HG02852 (cell line): ENCODE results near the gene PAX7.
"Not testable (repeated sequence)": the region's sequence is repeated elsewhere in the genome, so short reads cannot be mapped to it uniquely, and the experiment has no call there.

Source experiments
- ATAC-seq: cut with Tn5 transposase; IDR thresholded peaks from one replicate; pipeline ENCODE4 v1.9.1; 2021; ENCODE audit warnings: mild to moderate bottlenecking, moderate library complexity; ENCODE audit not compliant: unreplicated experiment

Gene PAX7

DNA sequence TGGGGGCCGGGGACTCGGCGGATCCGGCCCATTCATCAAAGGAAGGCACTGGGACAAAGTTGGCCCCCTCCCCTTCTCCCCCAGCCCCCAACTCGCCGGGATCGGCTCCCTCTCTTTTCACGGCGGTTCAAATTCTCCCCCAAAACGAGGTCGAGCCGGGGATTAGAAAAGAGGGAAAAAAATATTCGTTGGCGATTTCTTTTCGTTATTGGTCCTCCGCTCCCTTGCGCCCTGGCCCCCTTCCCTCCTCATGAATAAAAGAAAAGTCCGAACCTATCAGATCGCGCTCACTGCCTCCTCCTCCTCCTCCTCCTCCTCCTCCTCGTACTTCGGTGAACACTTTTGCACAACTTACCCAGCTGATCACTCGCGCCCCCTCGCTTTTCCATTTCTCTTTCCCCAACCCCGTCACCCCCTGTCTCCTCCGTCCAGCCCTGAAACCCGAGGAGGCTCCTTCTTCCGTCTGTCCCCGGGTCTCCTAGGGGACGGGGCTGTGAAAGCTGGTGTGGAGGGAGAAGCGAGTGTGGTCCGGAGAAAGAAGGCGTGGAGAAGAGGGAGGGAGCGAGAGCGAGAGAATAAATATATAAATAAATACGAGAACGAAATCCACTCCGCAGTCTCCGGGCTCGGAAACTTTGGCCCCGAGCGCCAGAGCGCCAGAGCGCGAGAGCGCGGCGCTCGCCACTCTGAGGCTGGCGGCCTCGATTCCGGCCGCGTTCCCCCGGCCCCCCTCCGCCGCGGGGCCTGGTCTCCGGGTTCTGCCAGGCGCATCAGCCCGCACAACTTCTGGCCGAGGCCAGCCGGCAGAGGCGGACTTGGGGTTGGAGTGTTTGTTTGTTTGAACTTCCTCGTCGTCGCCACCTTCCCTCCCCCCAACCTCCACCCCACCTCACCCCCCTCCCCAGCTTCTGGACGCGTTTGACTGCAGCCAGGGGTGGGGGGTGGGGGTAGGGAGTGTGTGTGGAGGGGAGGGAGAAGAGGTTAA, at the start of gene PAX7:
PAX7 (plus strand) TSS at position 336 of the 985 bp plus-strand sequence. CDS start 758 bp downstream, outside the sequence.
- ATAC-seq = no peak

DNA sequence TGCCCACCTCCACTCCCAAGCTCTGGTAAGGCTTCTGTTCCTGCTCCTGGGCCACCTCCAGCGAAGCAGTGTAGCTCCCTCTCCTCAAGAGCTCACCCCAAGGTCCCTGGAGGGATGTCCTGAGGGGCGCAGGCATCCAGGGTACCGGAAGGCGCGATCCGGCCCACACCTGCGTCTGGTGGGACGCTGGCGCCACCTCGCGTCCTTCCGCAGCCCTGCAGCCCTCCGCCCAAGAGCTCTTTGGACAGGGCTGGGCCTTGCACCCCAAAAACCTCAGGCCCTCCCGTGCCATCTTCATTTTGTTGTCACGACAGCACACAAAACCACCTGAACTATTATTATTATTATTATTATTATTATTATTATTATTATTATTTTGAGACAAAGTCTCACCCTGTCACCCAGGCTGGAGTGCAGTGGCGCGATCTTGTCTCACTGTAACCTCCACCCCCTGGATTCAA, 49.2 kb upstream of the PAX7 start:
- ATAC-seq = no peak

DNA sequence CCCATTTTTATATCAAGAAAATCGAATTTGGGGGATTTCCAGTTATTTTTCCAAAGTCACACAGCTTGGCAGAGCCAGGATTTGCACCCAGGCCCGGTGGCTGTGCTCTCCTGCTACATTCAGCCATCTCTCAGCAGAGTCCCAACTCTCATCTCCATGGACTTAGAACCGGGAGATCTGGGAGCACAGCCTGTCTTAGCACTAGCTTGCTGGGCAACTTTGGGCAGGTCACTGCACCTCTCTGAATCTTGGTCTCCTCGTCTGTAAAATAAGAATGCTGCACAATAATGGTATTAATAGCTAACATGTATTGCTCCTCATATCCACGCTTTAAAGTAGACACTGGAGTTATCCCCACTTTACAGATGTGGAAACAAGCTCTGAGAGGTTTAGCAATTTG, 47.8 kb upstream of the PAX7 start:
- no peak for ATAC-seq

DNA sequence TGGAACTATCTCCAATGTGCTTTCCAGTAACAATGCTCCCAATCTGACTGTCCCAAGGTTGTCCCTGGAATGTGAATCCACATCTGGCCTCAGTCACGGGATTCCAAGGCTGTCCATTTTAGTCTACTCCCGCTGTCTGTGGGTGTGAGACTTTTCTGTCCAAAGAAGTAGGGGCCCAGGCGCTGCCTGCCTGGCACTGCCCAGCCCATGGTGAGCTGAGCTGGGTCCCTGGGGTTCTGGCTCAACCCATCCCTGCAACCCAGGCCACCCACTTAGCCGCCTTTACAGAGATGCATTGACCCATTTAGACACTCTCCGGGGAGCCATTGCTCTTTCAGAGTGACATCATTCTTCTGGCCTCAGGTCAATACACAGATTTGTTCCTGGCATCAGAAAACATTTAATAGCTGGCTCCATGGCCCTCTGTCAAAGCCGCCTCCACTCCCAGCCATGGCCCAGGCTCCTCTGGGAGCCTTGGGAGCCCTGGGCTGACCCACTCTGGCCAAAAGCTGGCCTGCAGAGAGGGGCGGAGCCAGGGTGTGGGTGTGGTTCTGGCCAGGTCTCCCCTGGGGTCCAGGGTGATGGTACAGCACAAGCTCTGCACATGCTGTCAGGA, 47.2 kb upstream of the PAX7 start:
- no peak for ATAC-seq

DNA sequence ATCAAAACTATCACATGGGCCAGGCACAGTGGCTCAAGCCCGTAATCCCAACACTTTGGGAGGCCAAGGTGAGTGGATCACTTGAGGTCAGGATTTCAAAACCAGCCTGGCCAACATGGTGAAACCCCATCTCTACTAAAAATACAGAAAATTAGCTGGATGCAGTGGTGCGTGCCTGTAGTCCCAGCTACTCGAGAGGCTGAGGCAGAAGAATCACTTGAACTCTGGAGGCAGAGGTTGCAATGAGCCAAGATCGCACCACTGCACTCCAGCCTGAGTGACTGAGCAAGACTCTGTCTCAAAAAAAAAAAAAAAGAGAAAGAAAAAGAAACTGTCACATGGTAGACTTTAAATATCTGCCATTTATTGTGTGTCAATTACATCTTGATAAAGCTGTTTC, 44.6 kb upstream of the PAX7 start:
- not testable (repeated sequence) for ATAC-seq

DNA sequence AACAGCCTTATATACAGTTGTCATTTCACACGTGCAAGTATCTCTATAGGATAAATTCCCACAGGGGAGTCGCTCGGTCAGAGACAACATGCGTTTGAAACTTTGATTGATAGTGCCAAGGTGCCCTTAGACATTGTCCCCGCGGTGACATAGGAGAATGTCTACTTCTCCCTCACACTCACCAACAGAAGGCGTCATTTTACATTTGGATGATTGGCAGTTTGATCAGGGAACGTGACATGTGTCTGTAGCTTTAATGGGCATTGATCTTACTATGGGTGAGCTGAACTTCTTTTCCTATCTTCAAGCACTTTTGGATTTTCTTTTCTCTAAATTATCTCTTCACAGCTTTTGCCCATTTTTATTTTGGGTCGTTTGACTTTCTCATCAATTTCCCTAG, 42.6 kb upstream of the PAX7 start:
- ATAC-seq = no peak

DNA sequence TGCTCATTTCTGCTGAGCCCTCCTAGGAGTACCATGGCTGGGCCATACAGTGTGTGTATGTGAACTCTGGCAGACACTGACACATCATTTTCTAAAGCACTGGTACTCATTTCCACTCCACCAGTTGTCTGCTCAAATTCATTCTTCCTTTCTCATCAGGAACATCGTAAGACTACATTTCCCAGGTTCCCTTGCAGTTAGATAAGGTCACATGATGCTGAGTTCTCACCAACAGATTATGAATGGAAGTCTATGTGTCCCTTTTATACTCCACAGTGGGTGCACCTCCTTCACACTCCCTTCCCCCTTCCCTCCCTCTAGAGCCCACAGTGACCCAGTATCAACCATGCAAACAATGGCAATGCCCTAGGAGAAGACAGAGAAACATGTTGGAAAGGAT, 38.3 kb upstream of the PAX7 start:
- ATAC-seq = no peak

DNA sequence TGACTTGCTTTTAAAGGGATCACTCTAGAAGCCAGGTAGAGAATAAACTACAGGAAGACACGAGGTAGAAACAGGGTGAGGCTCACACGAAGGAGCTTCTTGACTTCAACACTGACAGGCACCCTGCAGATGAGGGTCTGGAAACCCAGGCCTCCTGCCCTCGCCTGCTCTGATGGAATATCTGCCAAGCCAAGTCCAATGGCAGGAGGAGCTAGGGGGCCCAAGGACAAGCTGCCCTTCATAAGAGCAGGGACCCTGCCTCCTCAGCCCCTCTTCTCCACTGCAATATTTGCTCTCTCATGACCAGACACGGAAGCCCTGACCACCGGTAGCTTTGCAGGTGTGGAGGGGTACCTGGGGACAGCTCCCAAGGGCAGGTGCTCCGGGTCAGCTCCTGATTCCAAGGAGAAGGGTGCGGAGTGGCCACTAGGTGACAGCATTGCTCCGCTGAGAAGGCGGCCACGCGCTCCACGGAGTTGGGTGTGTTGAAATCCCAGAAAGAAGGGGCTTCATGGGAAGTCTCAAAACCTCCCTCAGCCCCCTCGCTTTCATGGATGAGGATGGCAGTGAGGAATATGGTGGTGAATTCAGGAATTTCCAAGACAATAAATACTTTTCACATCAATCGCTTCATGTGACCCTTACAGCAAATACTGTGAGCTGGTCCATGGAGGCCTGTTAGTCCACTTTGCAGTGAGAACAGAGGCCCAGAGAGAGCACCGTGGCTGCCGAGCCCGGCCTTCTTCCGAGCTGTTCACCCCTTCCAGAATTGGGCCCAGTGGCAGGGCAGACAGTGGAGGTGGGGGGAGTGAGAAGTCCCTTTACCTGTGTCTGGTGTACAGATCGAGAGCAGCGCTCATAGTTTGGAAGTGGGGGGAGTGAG, 33.2 kb upstream of the PAX7 start:
- ATAC-seq = no peak

DNA sequence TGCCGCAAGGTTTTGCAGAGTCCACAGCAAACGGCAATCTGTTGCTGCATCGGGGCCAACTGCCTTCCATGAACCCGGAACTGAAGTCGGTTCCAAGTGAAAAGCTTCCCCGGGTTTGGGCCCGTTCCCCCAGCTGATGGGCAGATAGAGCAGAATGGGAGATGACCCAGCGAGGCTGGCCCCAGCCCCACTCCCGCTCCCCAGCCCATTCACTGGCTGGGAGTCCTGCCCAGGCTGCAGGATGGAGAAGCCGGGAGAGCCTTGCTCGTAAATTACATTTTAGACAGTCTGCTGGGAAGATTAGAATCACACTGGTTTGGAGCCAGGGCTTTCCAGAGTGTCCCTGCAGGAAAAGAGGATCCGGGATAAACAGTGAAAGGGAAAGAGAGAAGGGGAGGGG, 31.6 kb upstream of the PAX7 start:
- ATAC-seq = no peak

DNA sequence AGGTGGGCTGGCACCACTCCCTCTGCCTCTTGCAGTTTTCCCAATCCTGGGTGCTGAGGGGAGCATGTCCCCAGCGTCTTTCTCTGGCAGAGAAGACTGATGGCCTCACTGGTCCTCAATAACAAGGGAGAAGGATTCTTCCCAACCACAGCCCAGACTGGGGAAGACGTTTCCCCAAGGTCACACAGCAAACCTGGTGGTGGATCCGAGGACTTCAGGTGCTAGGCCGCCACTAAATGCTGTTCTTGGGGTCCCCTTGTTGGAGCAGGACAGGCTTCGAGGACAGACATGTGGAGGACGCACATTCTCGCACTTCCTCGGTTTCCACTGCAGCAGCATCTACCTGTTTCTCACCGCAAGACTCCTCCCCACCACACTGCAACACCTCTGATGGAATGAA, 30.9 kb upstream of the PAX7 start:
- ATAC-seq = no peak

DNA sequence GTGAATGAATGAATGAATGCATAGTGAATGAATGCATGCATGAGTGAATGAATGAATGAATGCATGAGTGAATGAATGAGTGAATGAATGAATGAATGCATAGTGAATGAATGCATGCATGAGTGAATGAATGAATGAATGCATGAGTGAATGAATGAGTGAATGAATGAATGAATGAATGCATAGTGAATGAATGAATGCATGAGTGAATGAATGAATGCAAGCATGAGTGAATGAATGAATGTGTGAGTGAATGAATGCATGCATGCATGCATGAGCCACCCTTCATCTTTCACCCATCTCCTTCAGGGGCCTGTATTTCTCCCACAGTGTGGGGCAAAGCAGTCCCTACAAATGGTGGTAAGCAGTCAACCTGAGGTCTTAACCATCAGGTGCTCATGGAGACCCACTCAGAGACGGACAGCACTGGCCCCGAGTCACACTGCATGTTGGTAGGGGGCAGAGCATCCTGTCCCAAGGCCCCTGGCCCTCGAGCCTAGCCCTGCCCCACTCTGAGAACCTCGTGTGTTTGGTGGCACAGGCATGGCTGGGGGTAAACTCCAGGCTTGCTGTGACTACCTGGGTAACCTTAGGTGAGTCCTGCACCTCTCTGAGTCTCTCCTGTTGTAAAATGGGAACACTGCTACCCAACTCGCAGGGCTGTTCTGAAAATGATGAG, 28.0 kb upstream of the PAX7 start:
- no peak for ATAC-seq

DNA sequence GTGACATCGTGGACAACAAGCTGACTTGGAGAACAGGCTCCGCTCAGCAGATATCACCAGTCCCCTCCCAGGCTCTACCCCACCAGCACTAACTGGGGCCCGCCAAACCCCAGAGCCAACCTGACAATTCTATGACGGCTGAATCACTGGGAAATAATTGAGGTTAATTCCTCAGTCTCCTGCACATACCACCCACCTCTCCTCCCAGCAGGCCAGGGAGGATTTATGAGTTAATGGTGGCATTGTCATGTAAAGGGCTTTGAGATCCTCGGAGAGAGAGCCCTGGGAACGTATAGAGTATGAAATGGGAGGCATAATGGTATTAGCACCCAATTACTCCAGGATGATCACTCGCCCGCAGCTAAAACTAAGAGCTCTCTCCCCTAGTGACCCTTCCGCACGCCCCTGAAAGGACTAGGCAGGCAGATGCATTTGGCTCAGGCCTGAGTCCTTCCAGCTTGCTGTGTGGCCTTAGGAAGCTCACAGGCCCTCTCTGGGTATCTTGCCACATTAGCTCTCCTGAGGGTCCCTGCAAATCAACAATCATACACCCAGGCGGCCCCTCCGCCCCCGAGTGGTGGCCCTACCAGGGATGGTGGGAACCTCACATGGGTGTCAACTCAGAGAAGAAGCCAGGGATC, 27.3 kb upstream of the PAX7 start:
- no peak for ATAC-seq

DNA sequence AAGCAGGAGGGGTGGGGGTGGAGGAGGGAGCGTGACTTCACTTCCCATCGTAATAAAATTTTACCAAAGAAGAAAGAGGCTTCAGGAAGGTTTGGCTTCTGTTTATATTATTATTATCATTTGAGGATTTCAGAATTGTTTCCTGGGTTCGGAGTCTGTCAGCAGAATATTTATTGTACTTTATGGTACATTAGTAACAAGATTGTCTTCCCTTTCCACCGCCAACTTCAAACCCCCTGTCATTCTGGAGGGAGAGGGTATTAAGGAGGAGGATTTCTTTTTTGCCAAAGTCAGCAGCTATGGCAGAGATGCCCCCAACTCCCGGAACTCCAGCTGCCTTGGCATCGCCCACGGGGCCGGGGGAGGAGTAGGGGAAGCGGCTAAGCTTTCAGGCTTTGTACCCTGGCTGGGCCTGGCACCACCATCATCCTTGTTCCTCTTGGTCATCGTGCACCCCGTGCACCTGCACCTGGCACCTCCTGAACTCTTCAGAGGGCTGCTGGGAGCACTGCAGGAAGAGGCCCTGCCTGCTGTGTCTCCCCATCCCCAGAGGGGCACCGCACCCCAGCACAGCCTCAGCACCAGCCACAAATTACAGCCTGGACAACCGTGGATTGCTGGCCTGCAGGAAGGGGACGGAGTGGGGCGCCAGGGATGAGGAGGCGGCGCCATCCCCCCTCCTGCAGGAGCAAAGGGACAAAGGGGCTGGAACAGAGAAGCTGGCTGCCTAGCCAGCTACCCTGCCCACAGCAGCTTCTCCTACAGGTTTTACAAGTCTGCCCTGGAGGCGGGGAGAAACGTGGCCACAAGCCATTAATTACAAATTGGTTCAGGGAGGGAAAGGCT, 24.0 kb upstream of the PAX7 start:
- ATAC-seq = no peak

DNA sequence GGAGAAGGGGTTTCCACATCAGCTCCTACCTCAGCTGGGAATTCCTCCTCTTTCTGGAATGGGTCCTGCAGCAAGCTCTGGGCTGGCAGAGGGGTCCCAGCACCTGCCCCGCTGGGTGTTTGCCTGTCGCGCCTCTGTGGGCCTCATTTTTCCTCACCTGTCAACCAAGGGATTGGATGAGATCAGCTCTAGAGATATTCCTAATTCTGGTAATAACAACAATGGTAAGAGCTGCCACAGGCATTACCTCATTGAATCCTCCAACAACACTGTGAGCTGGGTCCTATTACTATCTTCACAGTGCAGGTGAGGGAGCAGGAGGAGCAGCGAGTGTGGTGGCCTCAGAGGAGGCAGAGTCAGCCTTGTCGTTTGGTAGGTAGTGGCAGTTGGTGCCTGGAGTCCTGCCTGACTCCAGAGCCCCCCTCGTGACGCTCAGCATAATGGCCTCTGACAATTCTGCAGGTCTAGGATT, 23.3 kb upstream of the PAX7 start:
- ATAC-seq = no peak

DNA sequence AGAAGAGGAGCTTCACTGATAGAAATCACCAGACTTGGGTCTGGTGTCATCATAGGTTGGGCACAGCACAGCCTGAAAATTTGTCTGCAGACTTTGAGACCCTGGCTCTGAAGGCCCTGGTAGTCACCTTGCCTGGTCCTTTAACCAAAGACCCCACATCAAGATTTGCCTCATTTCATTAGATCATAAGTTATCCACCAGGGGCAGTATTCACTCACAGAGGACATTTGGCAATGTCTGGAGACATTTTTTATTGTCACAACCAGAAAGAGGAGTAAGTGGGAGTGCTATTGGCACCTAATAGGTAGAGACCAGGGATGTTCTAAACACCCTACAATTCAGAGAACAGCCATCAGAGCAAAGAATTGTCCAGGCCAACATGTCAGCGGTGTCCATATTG, 22.1 kb upstream of the PAX7 start:
- no peak for ATAC-seq

DNA sequence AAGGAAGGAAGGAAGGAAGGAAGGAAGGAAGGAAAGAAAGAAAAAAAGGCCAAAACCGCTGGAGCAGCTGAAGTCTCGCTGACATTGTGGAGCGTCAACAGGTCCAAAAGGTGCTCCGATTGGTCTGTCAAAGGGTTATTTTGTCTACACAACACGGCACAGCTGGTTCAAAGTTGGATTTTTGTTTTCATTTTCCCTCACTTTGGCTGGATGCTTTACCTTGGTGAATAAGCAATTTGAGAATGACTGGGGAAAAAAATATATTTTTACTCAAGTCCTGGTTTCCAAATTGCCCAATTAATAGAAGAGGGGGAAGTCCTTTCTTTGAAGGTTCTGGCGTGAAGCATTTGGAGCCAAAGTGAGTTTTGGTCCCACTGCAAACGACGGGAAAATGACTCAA, 19.3 kb upstream of the PAX7 start:
- no peak for ATAC-seq

DNA sequence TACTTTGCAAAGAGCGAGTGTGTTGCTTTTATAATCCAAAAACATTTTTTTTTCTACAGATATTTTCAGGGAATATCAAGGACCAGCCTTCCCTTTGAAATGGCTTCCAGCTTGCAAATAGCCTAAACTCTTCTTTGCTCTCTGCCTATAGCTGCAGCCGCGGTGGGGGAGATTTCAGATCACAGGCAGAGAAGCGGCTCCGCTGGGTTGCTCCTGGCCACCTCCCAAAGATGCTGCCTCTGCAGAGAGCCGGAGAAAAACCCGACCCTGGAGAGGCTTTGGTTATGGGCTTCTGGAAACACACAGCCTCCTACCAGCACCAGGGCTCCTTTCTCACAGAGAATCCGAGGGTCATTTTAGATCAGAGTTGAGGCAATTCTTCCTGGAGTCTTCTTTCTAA, 18.6 kb upstream of the PAX7 start:
- ATAC-seq = no peak

DNA sequence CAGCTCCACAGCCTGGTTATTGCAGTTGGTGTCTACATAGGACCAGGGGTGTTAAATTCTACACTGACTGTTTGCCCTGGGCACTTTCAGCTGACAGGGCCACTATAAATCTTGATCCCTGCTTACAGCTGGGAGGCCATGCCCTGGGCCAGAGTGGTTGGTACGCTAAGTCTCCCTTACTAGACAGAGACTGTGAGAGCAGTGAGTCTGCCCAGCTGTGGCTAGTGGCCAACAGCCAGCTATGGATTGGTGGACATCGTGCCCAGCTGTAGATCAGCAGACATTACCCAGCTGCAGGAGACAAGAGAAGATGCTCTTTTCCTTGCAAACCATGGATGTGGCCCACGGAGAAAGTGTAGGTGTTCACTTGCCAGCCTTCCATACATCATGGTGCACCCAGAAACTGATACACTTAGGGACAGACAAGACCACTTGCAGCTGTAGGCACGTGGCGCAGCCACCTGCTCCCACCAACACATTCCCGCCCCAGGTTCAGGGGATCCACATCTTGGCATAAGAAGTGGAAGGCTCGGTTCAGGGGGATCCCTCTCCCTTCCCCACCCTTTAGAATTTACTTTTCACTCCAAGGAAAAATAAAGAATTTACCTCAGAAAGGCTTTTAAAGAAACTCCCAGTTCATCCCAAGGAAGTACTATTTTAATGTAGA, 16.4 kb upstream of the PAX7 start:
- no peak for ATAC-seq
